Myocyte (in vitro differentiated cells): ENCODE data around the gene CHRNB1. TPM values are rescaled to one million over a fixed set of nuclear protein-coding genes. Genes with fewer than 3 reads are reported as not detected.
A peak's percentile ranks its signal among the peaks of the same experiment; 100 is the strongest.
"Not testable (repeated sequence)": the region's sequence is repeated elsewhere in the genome, so short reads cannot be mapped to it uniquely, and the experiment has no call there.

Source experiments
- DNase-seq: peaks from one replicate; pipeline ENCODE4 v3.0.0-alpha.2; 2012; ENCODE audit warnings: low read depth
- total RNA-seq: library from RNA; depleted of rRNA; stranded (reverse); fragments of >200 nt; gene quantifications from 2 replicates; pipeline ENCODE4 v1.2.3, GENCODE V29; 2014

The CHRNB1 gene
- total RNA-seq, 1 donor from 2014 or later, result 213 TPM

DNA sequence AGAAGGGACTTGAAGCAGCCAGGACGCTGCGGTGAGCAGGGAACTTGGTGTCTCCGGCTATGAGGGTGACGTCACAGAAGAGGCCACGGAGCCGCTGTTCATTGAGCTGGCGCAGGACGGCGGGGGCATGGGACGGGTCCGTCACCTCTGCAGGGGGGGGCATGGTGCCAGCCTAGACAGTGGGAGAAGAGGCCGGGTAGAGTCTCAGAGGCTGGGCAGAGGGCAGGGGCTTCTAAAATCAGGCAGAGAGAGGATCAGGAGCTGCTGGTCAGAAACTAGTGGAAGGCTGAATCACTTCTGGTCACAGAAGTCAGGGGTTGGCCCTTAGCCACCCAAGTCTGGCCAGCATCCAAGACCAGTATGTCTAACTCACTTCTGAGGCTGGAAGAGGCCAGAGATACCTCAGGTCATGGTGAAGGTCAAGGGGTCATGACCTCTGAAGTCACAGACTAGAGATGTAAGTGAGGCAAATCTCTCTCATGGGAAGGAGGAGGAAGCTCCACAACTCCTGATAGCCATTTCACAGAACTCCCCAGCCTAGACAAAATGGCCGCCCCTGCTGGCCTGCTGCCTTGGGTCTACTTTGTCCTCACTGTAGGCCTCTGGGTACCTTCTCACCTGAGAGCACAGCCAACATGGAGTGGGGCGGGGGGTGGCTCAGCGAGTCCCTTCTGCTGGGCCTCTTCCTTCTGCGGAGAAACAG lies 21.9 kb downstream of the CHRNB1 start:
- DNase-seq, result peak; percentile 79

DNA sequence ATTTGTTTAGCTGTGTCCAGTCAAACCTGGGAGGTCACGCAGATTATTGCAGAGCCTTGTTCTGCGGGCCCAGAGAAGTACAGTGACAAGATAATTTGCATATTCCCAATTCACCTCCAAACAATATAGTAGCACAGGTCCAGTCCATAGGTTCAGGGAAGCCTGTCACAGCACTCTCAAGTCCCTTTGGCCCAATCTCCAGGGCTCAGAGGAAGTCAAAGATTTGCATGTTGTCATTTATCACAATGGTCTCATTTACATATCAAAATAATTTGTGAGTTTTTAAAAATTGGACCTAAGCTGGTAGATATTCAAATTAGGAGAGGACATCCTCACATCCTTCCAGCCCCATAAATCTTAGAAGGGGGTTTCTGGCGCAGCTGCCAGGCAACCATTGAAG lies 22.6 kb downstream of the CHRNB1 start:
- no peak for DNase-seq

DNA sequence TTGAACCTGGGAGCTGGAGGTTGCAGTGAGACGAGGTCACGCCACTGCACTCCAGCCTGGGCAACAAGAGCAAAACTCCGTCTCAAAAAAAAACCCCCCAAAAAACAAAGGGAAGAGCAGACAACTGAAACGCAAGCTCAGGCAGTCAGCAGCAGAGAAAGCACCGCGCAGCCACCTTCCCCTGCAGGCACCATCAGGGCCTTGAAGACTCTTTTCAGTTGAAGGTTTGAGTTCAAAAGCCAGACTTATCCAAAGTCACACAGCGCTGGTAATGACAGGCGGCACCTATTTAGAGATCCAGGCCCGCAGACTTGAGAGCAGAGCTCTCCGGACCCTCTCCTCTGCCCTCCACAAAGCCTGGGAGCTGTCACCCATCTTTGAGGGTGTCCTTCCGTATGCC lies 23.4 kb downstream of the CHRNB1 start:
- DNase-seq, result no peak

DNA sequence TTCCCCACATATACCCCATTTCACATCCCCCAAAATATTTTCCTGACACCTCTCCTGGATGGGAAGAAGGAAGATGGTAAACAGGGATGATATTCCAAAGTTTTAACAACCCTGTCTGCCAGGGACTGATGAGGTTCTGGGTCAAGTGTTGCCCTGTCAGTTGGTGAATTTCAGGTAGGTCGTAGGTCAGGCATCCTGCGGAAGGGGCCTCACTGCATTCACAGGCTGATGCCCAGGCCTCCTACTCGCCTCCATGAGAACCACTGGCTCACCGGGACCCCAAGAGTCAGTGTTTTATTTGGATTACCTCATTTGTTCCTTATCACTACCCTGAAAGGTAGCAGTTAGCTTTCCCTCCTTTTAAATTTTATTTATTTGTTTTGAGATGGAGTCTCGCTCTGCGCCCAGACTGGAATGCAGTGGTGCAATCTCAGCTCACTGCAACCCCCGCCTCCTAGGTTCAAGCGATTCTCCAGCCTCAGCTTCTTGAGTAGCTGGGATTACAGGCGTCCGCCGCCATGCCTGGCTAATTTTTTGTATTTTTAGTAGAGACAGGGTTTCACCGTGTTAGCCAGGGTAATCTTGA lies 24.0 kb downstream of the CHRNB1 start:
- no peak for DNase-seq

DNA sequence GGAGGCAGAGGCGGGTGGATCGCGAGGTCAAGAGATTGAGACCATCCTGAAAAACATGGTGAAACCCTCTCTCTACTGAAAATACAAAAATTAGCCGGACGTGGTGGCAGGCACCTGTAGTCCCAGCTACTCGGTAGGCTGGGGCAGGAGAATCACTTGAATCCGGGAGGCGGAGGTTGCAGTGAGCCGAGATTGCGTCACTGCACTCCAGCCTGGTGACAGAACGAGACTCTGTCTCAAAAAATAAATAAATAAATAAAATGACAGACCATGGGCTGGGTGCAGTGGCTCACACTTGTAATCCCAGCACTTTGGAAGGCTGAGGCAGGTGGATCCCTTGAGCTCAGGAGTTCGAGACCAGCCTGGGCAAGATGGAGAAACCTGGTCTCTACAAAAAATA lies 25.0 kb downstream of the CHRNB1 start:
- not testable (repeated sequence) for DNase-seq

DNA sequence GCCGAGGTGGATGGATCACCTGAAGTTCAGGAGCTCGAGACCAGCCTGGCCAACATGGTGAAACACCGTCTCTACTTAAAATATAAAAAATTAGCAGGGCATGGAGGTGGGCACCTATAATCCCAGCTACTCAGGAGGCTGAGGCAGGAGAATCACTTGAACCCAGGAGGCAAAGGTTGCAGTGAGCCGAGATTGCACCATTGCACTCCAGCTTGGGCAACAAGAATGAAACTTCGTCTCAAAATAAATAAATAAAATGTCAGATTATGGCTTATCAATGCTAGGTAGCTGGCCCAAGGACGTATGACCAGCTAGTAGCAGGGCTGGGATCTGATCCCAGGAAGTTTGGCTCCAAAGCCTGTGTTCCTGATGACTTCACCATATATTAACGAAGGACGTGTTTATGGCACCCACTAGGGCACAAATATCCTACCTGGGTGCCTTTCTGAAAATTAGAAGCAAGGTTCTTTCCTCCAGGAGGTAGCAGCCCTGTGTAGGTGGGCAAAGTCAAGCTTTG lies 25.7 kb downstream of the CHRNB1 start:
- DNase-seq, result not testable (repeated sequence)

DNA sequence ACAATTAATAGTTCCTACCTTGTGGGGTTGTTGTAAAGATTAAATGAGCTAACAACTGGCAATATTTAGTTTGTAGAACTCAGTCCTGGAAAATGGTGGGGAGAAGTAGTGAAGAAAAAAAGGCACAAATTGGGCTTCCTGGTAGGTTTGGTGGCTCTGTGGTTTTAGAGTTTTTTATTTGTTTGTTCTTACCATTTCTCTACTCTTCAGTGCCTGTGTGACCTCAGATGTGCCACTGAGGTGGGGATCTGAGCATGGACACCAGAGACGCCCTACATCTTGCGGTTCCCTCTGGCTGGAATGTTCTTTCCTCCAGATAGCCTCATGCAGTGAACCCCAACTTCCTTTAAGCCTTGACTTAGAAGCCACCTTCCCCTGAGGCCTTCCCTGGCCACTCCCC lies 26.9 kb downstream of the CHRNB1 start:
- no peak for DNase-seq

DNA sequence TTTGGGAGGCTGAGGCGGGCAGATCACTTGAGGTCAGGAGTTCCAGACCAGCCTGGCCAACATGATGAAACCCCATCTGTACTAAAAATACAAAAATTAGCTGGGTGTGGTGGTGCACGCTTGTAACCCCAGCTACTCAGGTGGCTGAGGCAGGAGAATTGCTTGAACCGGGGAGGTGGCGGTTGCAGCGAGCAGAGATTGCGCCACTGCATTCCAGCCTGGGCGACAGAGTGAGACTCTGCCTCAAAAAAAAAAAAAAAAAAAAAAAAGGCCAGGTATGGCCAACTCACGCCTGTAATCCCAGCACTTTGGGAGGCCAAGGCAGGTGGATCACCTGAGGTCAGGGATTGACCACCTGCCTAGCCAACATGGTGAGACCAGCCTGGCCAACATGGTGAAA lies 29.9 kb downstream of the CHRNB1 start:
- DNase-seq, result not testable (repeated sequence)

DNA sequence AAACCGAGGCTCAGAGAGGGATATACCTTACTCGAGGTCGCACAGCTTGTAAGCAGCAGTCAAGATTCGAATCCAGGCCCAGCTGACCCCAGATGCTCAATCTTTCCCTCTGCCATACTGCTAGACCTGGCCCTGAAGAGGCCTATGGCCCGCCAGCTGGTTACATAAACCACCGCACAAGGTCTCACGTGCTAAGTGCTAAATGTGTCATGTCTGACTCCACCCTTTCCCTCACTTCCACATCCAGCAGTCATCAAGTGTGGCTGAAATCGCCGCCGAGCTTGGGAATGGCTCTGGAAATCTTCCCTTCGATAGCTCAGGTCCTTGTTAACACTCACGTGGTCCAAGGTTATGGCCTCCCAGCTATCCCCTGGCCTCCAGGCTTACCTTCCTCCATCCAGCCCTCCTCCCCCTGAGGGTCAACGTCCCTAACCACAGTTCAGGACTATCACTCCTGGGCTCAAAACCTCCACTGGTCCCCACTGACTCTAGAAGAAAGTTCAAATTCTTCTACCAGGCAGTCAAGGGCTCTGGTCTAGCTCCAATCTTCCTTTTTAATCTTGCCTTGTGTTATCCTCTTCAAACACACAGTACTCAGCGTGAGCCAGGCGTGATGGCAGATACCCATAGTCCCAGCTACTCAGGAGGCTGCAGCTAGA lies 31.0 kb downstream of the CHRNB1 start:
- DNase-seq, result peak; percentile 53

DNA sequence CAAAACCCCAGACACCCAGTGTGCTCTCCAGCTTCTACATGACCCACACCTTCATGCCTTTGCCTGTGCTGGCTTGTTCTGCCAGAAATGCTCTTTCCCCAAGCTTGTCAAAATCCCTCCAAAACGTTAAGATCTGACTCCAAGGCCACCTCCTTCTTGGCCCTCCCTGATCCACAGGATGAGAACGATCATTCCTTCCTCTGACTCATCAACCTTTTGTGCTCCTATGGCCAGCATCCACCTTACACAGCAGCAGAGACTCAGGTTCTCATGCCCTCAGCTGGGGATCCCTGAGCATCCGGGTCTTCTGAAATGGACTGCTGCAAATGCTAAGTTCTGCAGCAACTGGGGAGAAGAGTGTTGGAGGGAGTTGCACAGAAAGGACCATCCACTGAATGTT lies 31.6 kb downstream of the CHRNB1 start:
- DNase-seq, result no peak

DNA sequence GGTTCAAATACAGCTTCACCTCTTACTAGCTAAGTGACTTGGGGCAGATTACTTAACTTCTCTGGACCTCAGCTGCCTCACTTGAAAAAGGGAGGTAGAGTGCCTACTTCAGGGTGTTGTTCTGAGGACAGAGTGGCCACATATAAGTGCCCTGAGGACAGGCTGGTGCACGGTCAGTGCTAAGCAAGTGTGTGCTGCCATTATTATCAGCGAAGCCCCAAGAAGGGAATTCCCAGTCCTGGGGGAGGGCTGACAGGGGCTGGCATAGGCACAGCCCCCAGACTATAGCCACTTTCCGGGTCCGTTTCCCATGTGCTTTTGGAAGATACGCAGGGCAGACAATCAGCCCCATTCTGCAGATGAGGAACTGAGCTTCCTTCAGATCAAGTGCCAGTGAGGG lies 32.1 kb downstream of the CHRNB1 start:
- no peak for DNase-seq

DNA sequence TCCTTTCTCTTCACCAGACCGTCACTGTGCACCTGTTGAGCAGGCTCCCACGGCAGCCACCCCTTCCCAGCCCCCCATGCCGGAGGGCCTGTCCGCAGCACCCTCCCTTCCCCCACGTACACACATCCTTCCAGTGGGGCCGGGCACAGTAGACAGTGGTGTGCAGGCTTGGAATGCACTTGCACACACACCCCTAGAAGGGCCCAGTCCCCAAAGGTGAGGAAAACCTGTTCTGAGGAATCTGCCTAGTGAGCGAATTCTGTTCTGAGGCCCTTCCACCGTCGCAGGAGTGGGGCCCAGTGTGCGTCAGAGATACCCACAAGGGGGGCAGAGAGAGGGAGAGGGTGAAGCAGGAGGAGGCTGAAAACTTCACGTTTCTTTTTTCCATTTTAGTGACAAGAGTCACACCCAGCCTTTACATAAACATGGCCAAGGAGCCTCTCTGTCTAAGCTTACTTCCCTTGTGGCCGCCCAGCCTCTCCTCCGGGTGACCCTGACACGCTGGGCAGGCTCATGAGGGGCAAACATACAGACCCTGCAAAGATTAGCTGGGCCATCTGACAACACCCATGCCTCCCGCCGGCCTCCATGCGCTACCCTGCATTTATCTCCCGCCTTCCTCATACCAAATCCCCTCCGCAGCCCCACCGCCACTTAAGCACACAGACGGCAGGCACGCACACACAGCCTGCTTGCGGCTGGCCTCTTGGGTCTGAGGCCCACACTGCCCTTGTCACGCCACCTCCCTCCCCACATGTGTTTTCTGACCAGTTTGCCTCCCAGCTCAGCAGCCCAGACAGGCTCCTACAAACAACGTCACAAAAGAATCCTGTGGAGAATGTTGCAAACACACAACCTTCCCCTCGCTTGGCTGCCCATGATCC lies 32.8 kb downstream of the CHRNB1 start:
- peak; percentile 95 for DNase-seq

DNA sequence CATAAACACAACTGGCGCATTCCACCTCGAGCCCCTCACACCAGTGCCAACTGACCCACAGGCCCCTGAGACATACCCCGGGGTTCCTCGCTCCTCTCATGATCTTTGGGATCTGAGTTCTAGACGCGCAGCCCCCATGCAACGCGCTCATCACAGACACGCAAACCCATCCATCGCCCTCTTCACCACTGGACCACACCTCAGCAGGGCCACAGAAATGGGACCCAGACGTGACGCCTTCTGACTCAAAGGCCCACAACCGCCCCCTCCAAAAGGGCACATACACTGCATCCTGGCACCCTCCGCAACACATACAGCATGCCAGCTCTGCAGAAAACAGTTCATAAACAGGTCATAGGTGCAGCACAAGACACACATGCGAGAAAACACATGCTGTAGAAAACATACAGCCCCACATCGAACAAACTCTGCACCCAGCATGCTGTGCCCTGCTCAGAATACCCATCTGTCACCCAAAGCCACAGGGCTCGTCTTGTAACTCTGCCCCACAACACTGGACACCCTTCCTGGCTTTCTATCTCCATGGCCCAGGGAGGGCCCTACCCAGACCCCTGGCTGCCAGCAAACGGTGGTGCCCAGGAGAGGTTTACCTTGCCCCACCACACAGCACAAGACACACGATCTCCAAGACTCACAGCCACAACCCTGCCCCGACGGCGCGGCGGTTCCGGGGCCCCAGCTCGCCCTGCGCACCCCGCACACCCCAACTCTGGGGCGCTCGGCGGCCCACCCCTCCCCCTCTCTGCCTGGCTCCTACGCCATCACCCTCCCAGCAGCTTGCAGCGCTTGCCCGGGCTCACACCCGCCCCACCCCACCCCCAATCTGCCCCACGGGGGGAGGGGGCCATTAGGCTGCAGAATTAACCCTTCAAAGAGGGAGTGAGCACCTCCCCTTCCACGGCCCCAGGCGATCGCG lies 33.7 kb downstream of the CHRNB1 start:
- DNase-seq, result peak; percentile 68

DNA sequence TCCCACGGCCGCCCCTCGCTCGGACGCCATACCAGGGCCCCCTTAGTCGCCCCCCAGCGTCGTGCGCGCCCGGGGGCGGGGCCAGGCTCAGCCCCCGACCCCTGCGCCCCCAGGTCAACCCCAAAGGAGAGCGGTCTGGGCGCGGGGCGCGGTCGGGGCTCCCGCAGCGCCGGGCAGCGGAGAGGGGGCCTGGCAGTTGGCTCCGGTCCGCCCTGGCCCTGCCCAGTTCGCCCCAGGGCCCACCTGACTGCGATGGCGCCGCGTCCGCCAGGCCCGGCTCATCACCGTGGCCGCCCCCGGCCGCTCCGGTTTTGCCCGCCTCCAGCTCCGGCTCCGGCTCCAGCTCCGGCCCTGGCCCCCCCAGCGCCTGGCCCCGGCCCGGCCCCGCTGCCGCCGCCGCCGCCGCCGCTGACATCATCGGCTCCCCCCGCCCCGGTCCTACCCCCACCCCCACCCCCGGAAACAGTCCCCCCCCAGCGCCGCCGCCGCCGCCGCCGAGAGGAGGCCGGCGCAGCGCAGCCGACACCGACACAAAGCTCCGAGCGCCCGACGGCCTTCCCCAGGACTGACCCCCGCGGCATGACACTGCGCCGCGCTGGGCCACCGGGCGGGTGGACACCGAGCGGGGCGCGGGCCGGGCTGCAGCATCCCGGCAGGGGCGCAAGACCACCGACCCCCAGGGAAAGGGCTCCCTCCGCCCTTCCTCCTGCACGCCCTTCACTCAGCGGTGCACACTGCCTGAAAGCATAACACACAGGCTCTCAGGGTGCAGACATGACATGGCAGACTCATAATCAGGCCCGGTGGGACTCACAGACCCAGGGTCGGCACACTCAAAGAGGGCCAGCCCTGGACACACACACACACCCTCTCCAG lies 34.6 kb downstream of the CHRNB1 start, which contains the start of gene ZBTB4:
TSS of gene ZBTB4 (minus strand) at position 419 of the 876 bp plus-strand sequence. CDS start 12,830 bp downstream, outside the sequence.
- DNase-seq, result peak; percentile 59

DNA sequence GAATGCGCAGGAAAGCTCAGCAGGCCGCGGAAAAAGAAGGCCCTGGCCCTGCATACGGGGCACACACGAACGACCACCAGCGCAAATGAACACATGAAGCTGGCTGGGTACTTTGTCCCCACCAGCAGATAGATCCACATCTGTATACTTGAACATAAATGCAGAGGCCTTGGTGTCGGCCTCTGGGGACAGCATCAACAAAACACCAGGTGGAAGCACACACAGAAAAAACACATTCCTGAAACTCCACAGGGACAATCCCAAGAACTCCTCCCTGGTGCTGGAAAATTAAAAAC lies 35.2 kb downstream of the CHRNB1 start:
- peak; percentile 31 for DNase-seq

DNA sequence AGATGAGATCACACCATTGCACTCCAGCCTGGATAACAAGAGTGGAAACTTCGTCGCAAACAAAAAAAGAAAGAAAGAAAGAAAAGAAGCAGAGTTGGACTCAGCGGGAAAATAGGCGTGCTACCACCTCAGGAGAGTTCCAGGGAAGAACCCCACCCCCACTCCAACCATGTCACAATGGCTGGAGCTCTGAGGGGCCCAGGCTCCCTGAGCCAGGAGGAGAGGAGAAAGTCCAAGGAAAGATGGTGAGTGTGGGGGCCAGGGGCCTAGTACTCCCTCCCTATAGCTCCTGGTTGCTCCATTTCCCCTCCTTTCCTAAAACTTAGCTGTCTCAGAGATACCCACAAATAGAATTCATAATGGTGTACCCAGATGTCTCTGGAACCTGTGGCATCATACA lies 36.4 kb downstream of the CHRNB1 start, which contains the start of gene SLC35G6:
TSS of gene SLC35G6 (plus strand) at position 172 of the 400 bp plus-strand sequence. CDS start at position 243, 71 bp downstream.
- not testable (repeated sequence) for DNase-seq

DNA sequence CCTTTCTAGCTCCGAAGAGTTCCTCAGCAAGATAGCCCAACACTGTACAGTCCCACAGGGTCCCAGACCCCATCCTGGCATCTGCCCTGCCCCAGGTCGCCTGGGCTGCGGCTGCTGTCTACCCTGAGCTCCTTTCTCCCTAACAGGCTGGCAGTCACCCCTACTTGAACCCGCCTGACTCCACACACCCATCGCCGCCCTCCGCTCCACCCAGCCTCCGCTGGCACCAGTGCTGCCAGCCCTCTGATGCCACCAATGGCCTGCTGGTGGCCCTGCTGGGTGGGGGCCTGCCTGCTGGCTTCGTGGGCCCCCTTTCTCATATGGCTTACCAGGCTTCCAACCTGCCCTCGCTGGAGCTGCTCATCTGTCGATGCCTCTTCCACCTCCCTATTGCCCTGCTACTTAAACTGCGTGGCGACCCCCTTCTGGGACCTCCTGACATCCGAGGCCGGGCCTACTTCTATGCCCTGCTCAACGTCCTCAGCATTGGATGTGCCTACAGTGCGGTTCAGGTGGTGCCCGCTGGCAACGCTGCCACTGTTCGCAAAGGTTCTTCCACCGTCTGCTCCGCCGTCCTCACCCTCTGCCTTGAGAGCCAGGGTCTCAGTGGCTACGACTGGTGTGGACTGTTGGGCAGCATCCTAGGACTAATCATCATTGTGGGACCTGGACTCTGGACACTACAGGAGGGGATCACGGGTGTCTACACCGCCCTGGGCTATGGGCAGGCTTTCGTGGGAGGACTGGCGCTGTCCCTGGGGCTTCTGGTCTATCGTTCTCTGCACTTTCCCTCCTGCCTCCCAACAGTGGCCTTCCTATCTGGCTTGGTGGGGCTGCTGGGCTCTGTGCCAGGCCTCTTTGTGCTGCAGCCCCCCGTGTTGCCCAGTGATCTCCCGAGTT lies 37.2 kb downstream of the CHRNB1 start:
- not testable (repeated sequence) for DNase-seq

DNA sequence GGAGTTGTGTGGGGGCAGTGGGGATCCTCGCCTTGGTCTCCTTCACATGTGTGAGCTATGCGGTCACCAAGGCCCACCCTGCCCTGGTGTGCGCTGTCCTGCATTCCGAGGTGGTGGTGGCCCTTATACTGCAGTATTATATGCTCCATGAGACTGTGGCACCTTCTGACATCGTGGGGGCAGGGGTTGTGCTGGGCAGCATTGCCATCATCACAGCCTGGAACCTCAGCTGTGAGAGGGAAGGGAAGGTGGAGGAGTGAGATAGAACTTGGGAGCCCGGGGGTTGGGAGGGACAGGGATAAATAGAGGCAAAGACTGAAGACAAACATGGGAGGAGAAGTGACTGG lies 37.9 kb downstream of the CHRNB1 start:
- DNase-seq, result not testable (repeated sequence)
